HEK293 (cell line): ENCODE results near the gene TMEM161B.

Experiments used
- CTCF ChIA-PET: fragments of 350-600 bp; formaldehyde crosslinking; extraction: SDS; loops from one replicate; lab custom pipeline; 2021; ENCODE audit warnings: antibody characterized with exemption; lab: Yijun Ruan, JAX
- POLR2A ChIA-PET: fragments of 300-600 bp; formaldehyde crosslinking; extraction: SDS; loops from one replicate; lab custom pipeline; 2020; ENCODE audit warnings: antibody characterized with exemption, inconsistent platforms; lab: Yijun Ruan, JAX
- H3K27ac ChIP-seq: fragments of 200-500 bp; sonication (Bioruptor generic); 2 replicates; pipeline ENCODE4 v1.5.1; 2014; ENCODE audit warnings: low read depth, low read length, control low read depth, inconsistent platforms; ENCODE audit errors: extremely low read depth
- H3K36me3 ChIP-seq, 2 experiments: fragments of 200-500 bp in 1 of 2; sonication (Bioruptor generic) in 1 of 2; 1 replicate in 1 of 2; 2 replicates in 1 of 2; pipeline ENCODE4 v1.5.1; 2014 to 2017; ENCODE audit warnings: inconsistent platforms in 2 of 2, low read length in 2 of 2; ENCODE audit not compliant: control insufficient read depth in 2 of 2, insufficient read depth in 1 of 2
- H3K4me1 ChIP-seq: fragments of 200-500 bp; sonication (Bioruptor generic); 2 replicates; pipeline ENCODE4 v1.5.1; 2014; ENCODE audit warnings: mild to moderate bottlenecking, low read length, inconsistent platforms; ENCODE audit not compliant: control insufficient read depth, insufficient read depth
- H3K4me3 ChIP-seq: 2 replicates; pipeline ENCODE4 v1.5.1; 2011; ENCODE audit warnings: low read depth, mild to moderate bottlenecking, control low read depth, low read length, moderate library complexity
- H3K9me3 ChIP-seq: fragments of 200-500 bp; sonication (Bioruptor generic); 2 replicates; pipeline ENCODE4 v1.5.1; 2014; ENCODE audit warnings: low read depth, low read length, inconsistent platforms; ENCODE audit not compliant: control insufficient read depth, insufficient read depth
- ATF2 ChIP-seq: fragments of 450-650 bp; formaldehyde crosslinking; IDR thresholded peaks from 2 replicates; pipeline ENCODE4 v1.5.1; 2016; ENCODE audit warnings: missing biosample characterization, missing genetic modification characterization, low read depth
- BCL6B ChIP-seq: fragments of 450-650 bp; formaldehyde crosslinking; IDR thresholded peaks from 2 replicates; pipeline ENCODE4 v1.5.1; 2017; ENCODE audit warnings: missing biosample characterization, missing genetic modification characterization
- CTCF ChIP-seq: fragments of 450-650 bp; formaldehyde crosslinking; IDR thresholded peaks from 2 replicates; pipeline ENCODE4 v1.5.1; 2016; ENCODE audit warnings: missing biosample characterization, missing genetic modification characterization
- FEZF1 ChIP-seq: fragments of 450-650 bp; formaldehyde crosslinking; IDR thresholded peaks from 2 replicates; pipeline ENCODE4 v1.5.1; 2016; ENCODE audit warnings: missing biosample characterization, missing genetic modification characterization
- HOXC10 ChIP-seq: sonication (generic); formaldehyde crosslinking; IDR thresholded peaks from 2 replicates; pipeline ENCODE4 v1.8.1; 2023; ENCODE audit warnings: mild to moderate bottlenecking, missing genetic modification reagents
- TSHZ1 ChIP-seq: fragments of 450-650 bp; formaldehyde crosslinking; IDR thresholded peaks from 2 replicates; pipeline ENCODE4 v1.5.1; 2016; ENCODE audit warnings: missing biosample characterization, missing genetic modification characterization, borderline replicate concordance
- ZBTB20 ChIP-seq: fragments of 450-650 bp; formaldehyde crosslinking; IDR thresholded peaks from 2 replicates; pipeline ENCODE4 v1.5.1; 2016; ENCODE audit warnings: missing biosample characterization, missing genetic modification characterization
- ZBTB21 ChIP-seq: fragments of 450-650 bp; formaldehyde crosslinking; IDR thresholded peaks from 2 replicates; pipeline ENCODE4 v1.5.1; 2017; ENCODE audit warnings: missing biosample characterization, missing genetic modification characterization
- ZFP69B ChIP-seq: fragments of 450-650 bp; formaldehyde crosslinking; IDR thresholded peaks from 2 replicates; pipeline ENCODE4 v1.5.1; 2016; ENCODE audit warnings: missing biosample characterization, missing genetic modification characterization
- ZNF10 ChIP-seq: fragments of 450-650 bp; formaldehyde crosslinking; IDR thresholded peaks from 2 replicates; pipeline ENCODE4 v1.5.1; 2017; ENCODE audit warnings: missing biosample characterization, missing genetic modification characterization
- ZNF148 ChIP-seq: fragments of 450-650 bp; formaldehyde crosslinking; IDR thresholded peaks from 2 replicates; pipeline ENCODE4 v1.5.0; 2017; ENCODE audit warnings: missing biosample characterization, missing genetic modification characterization, borderline replicate concordance
- ZNF211 ChIP-seq: fragments of 450-650 bp; formaldehyde crosslinking; IDR thresholded peaks from 2 replicates; pipeline ENCODE4 v1.5.1; 2016; ENCODE audit warnings: low read depth, missing biosample characterization, missing genetic modification characterization
- ZNF239 ChIP-seq: fragments of 450-650 bp; formaldehyde crosslinking; IDR thresholded peaks from 2 replicates; pipeline ENCODE4 v1.5.1; 2016; ENCODE audit warnings: missing biosample characterization, missing genetic modification characterization
- ZNF513 ChIP-seq: fragments of 450-650 bp; IDR thresholded peaks from 2 replicates; pipeline ENCODE4 v1.5.1; 2018; ENCODE audit warnings: missing biosample characterization, missing genetic modification characterization
- ZNF548 ChIP-seq: fragments of 450-650 bp; formaldehyde crosslinking; IDR thresholded peaks from 2 replicates; pipeline ENCODE4 v1.5.1; 2016; ENCODE audit warnings: missing biosample characterization, missing genetic modification characterization
- ZNF596 ChIP-seq: fragments of 450-650 bp; IDR thresholded peaks from 2 replicates; pipeline ENCODE4 v1.5.0; 2018; ENCODE audit warnings: missing biosample characterization, mild to moderate bottlenecking, missing genetic modification characterization, moderate library complexity
- ZNF626 ChIP-seq: fragments of 450-650 bp; sonication (Bioruptor Pico); formaldehyde crosslinking; IDR thresholded peaks from 2 replicates; pipeline ENCODE4 v1.5.1; 2018; ENCODE audit warnings: missing biosample characterization, missing genetic modification characterization, inconsistent platforms
- ZNF785 ChIP-seq: fragments of 450-650 bp; formaldehyde crosslinking; IDR thresholded peaks from 2 replicates; pipeline ENCODE4 v1.5.1; 2016; ENCODE audit warnings: missing biosample characterization, missing genetic modification characterization
- ZNF792 ChIP-seq: fragments of 450-650 bp; formaldehyde crosslinking; IDR thresholded peaks from 2 replicates; pipeline ENCODE4 v1.5.1; 2016; ENCODE audit warnings: missing biosample characterization, missing genetic modification characterization

The TMEM161B gene

GRCh38 chr5:88214655-88215054 lies 54.0 kb downstream of the TMEM161B start:
- Histone ChIP-seq H3K4me1 (no peaks in the 10 kb centered on the region), H3K36me3 (peaks cover 24 to 42% of the 10 kb centered on the region in 2 experiments), H3K9me3 (no peaks in the 10 kb centered on the region), H3K4me3 (no peak overlapping the region), H3K27ac (no peak overlapping the region)
- ChIA-PET CTCF (no interaction called here), POLR2A (no interaction called here)
- no peak for TF ChIP-seq TSHZ1 (tag by site-specific recombination)
- TF ChIP-seq BCL6B (tag by site-specific recombination) = no peak
- no peak for TF ChIP-seq ZNF513
- no peak for TF ChIP-seq ZNF792 (tag by site-specific recombination)
- no peak for TF ChIP-seq ZNF239
- no peak for TF ChIP-seq CTCF (tag by site-specific recombination)
- no peak for TF ChIP-seq ZFP69B (tag by site-specific recombination)
- TF ChIP-seq HOXC10 (CRISPR knock-in tag) = no peak
- TF ChIP-seq ZNF10 (tag by site-specific recombination) = no peak
- TF ChIP-seq FEZF1 = no peak
- TF ChIP-seq ZBTB21 (tag by site-specific recombination) = no peak
- no peak for TF ChIP-seq ZNF596 (tag by site-specific recombination)
- TF ChIP-seq ZBTB20 (tag by site-specific recombination) = no peak
- TF ChIP-seq ZNF211 (tag by site-specific recombination) = no peak
- TF ChIP-seq ZNF548 (tag by site-specific recombination) = no peak
- TF ChIP-seq ZNF626 (tag by site-specific recombination) = no peak
- no peak for TF ChIP-seq ZNF148 (tag by site-specific recombination)
- no peak for TF ChIP-seq ATF2 (tag by site-specific recombination)
- TF ChIP-seq ZNF785 (tag by site-specific recombination) = no peak
